T-helper 2 cell treated with Interferon-gamma antibody and Interleukin-4, amounts not matched to agents 100 ng/mL and 5 ng/mL, for 36 hours (primary cell): ENCODE results near the gene HOGA1. TPM values are rescaled to one million over a fixed set of nuclear protein-coding genes. Genes with fewer than 3 reads are reported as not detected.

ENCODE experiments used
- intact Hi-C: fragments of 100-400 bp; cut with micrococcal nuclease; formaldehyde crosslinking; loops from one replicate; pipeline ENCODE4 v1.15.1; 2023
- total RNA-seq: library from RNA; stranded (reverse); gene quantifications from 2 replicates; pipeline ENCODE4 v1.2.3, GENCODE V29; 2022

Gene HOGA1
- total RNA-seq: not detected in 2 replicates

DNA sequence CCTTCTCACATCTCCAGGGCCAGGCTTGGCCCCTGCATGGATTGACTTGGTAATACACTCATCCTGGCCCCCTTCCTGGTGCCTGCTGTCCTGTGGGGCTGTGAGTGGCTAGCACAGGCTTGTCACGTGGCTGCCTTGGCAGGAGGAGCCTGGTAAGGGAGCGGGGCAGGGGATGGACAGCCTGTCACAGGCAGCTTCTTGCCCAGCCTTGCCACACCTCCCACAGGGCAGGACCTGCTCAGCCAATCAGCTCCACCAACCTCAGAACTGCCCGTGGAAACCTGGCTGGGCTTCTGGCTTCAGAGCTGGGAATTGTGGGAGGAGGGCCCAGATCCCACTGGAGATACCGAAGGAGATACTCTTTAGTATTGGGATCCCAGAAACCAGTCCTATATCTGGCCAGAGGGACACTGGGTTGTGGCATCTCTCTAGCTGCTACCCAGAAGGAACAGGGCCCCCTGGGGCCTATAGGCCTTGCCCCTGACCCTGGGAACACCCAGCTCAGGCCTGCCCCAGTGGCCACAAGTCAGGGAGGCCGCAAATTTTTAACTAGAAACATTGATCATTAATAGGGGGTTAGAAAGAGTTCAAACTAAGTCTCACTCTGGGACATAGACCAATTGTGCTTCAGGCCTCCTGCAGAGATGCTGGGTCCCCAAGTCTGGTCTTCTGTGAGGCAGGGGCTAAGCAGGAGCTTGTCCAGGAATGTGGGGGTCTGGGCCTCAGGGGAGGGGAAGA lies at the start of gene HOGA1:
Gene HOGA1 (plus strand): TSS at position 330 of the 738 bp plus-strand sequence. CDS start 315 bp downstream, at position 645.
- intact Hi-C loops: no loop called here

DNA sequence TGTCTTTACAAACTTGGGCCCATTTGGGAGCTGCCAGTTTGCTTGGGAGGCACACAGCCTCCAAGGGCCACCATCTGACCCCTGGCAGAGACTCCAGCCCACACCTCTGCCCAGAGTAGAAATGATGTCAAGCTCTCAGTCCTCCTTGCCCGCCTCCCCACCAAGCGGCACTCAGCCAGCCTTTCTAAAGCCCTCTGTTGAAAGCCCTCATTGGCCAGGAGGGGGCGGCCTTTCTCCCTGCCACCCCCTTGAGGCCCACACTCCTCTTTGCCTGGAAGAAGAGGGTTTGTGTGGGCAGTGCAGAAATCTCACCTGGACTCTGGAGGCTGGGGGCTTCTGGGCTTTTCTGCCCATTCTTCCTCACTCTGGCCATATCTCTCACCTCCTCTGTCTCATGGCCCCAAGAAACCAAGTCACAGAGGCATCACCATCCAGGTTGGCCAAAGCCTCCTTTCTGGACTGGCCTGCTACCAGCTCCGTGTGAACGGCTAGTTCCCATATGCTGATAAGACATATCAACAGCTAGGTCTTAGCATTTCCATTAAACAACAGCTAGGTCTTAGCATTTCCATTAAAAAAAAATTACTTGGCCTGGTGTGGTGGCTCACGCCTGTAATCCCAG lies 49.3 kb upstream of the HOGA1 start:
- intact Hi-C loops: no loop called here

DNA sequence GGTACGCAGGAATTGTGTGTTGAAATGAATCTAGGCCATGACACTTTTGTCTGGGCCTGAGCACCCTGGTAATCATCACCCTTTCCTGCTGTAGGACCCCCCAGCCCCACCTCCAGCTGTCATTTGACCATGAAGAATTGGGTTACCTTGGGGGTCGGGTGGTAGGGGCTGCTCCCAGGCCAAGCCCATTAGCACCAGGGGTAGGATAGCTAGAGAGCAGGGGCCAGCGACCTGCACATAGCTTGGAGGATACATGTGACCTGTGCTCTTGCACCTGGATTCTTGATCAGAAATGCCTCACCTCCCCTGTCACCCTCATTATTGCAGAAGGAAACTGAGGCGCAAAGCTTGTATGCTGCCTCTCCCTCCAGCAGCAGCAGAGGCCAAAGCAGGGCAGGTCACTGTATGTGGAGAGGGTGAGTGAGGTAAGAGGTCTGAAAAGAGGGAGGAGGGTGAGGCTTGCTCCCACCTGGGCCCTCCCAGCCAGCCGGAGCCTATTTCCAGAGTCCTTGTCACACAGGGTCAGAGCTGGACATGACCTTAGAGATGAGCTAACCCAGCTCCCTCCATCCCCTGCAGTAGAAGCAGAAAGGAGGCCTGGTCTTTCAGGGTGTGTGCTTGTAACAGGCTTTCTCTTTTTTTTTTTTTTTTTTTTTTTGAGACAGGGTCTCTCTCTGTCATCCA lies 46.9 kb upstream of the HOGA1 start:
- intact Hi-C loops: no loop called here

DNA sequence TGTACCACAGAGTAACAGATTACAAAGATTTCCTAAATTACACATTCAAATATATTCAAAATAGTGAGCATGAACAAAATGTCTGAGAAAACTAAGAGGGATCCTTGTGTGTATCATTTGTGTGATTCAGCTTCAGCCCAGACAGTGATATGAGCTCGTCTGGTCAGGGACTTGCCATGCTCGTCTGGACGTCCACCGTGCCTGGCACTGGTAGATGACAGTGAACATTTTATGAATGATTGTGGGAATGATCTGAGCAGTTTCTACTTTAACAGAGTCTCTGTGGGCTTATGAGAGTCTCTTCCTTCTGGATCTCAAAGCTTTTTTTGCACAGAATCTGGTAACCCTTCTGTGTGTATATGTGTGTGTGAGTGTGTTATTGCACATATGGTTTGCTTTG lies 45.8 kb upstream of the HOGA1 start:
- intact Hi-C loops: no loop called here

DNA sequence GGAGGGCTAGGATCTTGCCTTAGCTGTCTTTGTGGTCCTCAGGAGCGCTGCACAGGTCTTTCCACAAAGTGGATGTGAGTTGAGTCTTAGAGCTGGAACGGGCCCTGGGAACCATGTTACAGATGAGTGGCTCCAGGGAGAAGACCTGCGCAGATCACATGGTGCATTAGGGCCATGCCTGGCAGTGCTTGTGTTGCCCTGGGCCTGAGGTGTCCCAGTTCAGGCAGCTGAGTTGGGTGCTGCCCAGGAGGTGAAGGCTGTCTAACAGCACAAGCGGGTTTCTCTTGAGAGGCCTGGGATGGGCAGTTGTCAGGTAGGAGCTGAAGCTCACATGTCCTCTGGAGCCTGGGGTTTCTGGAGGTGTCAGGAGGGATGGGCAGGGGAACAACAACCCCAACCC lies 45.4 kb upstream of the HOGA1 start:
- intact Hi-C loops: no loop called here

GRCh38 chr10:97539523-97540200 lies 44.5 kb upstream of the HOGA1 start:
- intact Hi-C loops: no loop called here

GRCh38 chr10:97540669-97541500 lies 43.3 kb upstream of the HOGA1 start:
- intact Hi-C loops: no loop called here

- intact Hi-C loops: no loop called here
These were observed 41.8 kb upstream of the HOGA1 start for GRCh38 chr10:97542169-97543024.

- intact Hi-C loops: no loop called here
These were observed 41.1 kb upstream of the HOGA1 start for GRCh38 chr10:97543025-97543546.

- intact Hi-C loops: no loop called here
These were observed 37.5 kb upstream of the HOGA1 start for GRCh38 chr10:97546456-97547270.

GRCh38 chr10:97547271-97547600 lies 37.0 kb upstream of the HOGA1 start:
- intact Hi-C loops: no loop called here

GRCh38 chr10:97547962-97548361 lies 36.2 kb upstream of the HOGA1 start:
- intact Hi-C loops: no loop called here

- intact Hi-C loops: no loop called here
These were observed 35.2 kb upstream of the HOGA1 start for GRCh38 chr10:97548828-97549455.

- intact Hi-C loops: no loop called here
These were observed 34.4 kb upstream of the HOGA1 start for GRCh38 chr10:97549587-97550322.

DNA sequence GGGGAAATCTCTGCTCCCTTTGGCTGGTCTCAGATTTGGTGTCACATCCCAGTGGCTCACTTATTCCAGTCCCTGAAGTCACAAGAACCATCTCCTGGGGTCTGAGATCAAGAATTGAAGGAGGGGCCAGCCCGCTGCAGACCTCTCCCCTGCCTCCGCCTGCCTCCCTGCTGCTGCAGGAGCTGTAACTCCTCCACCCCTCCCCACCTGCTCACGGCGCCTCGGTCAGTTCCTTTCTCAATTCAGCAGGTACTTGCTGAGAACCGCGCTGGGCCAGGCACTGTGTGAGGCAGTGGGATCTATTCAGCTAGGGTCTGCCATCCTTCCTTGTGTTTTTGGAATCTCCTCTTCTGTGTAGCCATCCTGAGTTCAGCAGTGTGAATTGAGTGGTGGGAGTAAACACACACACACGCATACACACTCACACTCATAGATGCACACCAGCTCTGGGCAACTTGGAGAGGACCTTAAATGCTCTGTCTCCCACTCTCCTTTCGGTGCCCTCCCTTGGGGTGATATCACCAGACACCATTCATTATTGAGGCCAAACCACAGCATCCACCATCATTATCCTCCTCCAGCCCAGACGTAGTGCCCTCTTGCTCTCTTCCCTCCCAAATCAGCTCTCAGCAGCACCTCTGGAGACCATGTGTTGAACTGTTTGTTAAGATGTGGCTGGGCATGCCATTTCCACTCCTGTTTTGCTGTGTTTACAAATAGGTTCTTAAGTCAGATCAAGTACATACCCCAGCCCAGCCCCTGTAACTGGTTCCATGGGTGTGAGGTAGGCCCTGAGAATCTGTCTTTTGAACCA lies 33.6 kb upstream of the HOGA1 start:
- intact Hi-C loops: no loop called here

GRCh38 chr10:97551271-97551670 lies 32.9 kb upstream of the HOGA1 start:
- intact Hi-C loops: no loop called here

DNA sequence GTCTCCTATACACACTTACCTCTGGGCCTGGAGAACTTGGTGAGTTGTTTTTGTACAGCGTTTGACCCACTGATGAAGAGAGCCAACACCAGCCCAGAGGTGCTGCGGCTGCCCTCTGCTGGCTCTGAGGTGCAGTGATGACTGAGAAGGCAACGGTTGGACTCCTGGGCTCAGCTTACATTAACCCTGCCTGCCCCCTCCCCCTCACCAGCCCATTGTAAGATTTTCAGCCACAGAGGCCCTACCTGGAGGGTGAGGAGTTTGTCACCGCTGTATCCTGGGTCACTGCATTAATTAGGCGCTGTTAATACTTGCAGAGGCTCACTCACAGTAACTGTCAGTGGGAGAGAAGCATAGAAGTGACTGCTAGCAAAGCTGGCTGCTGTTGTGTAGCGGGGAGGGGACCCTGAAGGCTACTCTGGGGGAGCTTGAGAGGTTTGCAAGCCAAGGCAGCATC lies 30.6 kb upstream of the HOGA1 start:
- intact Hi-C loops: loop anchor here (1.0 to 2.0 kb wide), 3 partner anchors 55 to 146 kb away; partner anchors contain the start of genes MMS19 and UBTD1
